A673 (cell line): ENCODE results near the gene CEP85L.

ENCODE experiments used
- CTCF ChIP-seq: fragments of 300-800, 200-600 bp; sonication (generic); conservative IDR thresholded peaks from 2 replicates; pipeline ENCODE4 v1.5.1; 2017; ENCODE audit warnings: low read depth, mild to moderate bottlenecking, antibody characterized with exemption, low read length, moderate library complexity, mixed read lengths
- EZH2 ChIP-seq: fragments of 200-600 bp; sonication (generic); IDR thresholded peaks from 2 replicates; pipeline ENCODE4 v1.6.1; 2017; ENCODE audit warnings: borderline replicate concordance, low read depth, mild to moderate bottlenecking, mixed read lengths, antibody characterized with exemption, low read length; ENCODE audit not compliant: poor library complexity, severe bottlenecking

- TF ChIP-seq EZH2 (no peak), CTCF (no peak)
Observed at GRCh38 chr6:118536478-118536877, 114.9 kb downstream of the CEP85L start.
